ENCODE data around the gene SHISA6. TPM values are rescaled to one million over a fixed set of nuclear protein-coding genes. Genes with fewer than 3 reads are reported as not detected.
"Not testable (repeated sequence)": the region's sequence is repeated elsewhere in the genome, so short reads cannot be mapped to it uniquely, and the experiment has no call there.

The SHISA6 gene
- total RNA-seq, 1 experiment from 2014 or later, result not detected

DNA sequence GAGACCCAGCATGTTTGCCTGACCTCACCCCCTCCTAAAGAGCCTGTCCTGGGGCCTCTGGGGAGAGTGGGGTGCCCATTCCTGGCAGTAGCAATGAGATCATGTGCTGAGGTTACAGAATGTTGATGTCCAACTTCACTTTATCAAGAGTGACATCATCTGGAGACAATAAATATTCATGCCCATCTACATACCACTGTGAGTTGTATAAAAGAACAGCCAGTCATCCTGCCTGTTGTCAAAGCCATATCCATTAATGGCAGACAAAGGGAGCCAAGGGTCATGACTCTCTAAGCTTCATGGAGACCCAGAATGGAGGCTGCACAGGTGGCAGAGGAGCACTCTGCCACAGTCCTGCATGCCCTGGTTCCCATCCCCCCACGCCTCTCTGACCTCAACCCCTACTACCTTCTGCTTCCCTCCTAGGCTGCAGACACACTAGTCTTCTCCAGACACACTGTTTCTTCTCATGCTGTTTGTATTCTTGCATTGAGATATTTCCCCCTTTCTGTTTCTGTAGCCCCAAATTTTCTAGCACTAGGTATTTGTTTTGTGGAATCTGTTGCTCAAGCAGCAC is 27.1 kb downstream of the SHISA6 start:
- DNase-seq (ENCODE audit: low read depth), result no peak

DNA sequence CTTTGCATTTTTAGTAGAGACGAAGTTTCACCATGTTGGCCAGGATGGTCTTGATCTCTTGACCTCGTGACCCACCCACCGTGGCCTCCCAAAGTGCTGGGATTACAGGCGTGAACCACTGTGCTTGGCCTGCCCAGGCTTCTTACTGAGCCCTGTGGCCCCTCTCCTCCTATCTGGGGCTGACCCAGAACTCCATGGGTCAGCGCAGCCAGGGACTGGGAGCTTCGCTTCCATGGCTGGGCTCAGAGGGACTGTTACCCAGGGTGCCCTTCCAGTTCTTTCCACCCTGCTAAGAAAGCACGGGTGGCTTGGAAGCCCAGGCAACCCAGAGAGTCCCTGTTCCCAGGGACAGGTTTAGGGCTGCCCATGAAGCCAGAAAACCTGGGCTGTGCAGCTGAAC is 28.2 kb downstream of the SHISA6 start:
- no peak for DNase-seq (ENCODE audit: low read depth)

DNA sequence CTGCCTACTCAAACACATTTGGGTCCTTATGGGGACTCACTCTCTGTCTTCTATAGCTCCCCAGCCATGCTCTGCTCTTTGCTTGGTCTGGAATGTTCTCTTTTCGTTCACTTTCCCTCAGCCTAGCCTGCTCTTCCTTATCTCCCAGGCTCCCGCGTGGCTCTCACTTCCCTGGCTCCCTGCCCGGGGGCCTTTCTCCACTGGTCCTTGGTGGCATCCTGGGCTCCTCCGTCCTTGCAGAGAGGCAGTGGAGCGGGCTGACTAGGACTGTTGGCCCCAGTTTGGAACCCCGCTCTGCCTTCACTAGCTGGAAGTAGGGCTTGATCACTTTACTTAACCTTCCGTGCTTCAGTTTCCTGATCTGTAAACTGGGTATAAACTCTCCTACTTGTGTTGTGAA is 31.2 kb downstream of the SHISA6 start:
- no peak for DNase-seq (ENCODE audit: low read depth)

DNA sequence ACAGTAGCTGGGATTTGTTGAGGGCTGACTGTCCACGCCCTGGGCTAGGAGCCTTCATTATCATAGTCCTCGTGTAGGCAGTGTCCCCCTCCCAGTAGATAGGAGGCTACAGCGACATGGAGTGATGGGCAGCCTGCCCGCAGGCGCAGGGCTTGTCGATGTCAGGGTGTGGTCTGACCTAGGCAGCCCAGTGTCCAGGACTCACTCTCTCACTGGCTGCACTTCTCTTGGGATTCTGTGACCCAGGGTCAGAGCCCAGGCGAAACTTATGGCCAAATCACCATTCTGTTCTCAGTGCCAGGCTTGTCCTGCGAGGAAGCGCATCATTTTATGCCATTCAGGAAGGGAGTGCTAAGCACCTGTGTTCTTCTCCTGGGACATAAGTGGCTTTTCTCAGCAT is 32.6 kb downstream of the SHISA6 start:
- DNase-seq (ENCODE audit: low read depth), result no peak

DNA sequence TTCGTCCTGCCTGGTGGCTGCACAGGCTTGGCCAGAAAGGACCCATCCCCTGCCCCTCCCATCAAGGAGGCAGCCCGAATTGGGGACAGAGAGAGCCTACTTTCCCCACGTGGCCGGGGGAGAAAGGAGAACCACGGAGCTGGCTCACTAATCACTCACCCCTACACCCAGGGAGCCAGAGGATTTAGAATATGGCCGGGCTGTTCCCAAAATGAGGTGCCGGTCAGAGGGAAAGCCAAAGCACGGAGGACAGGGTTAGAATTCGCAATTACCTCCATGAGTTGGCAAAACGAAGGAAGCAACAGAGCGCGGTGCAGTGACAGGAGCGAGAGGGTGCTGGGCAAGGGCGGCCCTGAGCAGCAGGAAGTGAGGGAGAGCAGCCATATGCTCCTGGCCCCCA is 33.1 kb downstream of the SHISA6 start:
- no peak for DNase-seq (ENCODE audit: low read depth)

DNA sequence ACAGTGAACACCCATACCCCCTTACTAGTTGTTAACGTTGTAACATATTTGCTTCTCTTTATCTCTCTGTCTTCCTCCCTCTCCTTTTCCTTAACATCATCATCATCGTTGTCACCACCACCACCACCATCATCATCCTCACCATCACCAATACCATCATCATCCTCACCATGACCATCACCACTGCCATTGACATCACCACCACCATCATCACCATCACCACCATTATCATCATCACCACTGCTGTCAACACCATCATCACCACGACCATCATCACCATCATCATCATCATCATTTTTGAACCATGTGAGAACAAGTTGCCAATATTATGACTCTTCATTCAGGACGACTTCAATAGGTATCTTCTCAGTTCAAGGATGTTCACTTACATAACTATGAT is 35.5 kb downstream of the SHISA6 start:
- no peak for DNase-seq (ENCODE audit: low read depth)

DNA sequence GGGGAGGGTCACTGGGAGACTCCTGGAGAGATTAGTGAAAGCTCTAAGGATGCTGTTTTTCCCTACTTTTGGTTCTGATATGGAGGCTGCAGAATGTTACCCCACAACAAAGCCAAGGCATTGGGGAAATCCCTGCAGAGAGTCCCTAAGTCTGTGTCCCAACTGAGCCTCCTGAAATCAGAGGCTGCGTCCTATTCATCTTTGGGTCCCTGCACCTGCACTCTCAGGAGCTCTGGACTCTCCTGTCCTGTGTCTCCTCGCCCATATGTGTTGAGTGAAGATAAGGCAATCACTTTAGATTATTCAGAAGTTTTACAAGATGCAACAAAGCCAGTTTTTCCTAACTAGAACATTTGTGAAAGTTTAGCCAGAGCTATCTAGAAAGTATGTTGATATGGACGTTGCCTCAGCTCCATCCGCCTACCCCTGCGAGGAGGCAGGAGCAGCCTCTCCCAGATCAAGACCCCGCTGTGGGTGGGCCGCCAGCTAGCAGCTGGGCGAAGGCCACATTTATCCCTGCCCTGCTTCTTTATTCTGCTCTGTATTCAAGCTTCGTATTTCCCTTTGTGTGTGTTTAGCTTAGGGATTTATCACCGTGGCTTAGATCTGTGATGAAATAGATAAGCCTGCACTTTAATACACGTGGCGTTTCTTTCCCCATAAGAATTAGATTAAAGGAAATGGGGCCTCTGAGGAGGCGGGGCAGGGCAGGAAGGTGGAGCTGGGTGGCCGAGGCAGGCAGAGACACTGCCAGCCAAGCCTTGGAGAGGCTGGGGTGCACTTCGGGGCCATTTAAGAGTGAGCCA is 37.4 kb downstream of the SHISA6 start:
- DNase-seq (ENCODE audit: low read depth), result no peak

DNA sequence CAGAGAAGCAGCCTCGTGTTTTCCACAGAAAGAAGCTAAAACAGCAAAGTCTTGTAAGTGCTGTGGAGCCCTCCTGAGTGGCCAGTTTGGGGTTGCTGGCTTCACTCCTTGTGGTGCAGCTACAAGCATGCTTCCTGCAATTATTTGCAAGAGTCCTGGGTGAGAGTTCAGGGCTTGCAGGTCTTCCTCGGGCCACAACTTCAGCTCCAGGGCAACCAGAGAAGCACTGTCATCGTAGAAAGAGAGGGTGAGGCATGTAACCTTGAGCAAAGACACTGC is 37.9 kb downstream of the SHISA6 start:
- no peak for DNase-seq (ENCODE audit: low read depth)

DNA sequence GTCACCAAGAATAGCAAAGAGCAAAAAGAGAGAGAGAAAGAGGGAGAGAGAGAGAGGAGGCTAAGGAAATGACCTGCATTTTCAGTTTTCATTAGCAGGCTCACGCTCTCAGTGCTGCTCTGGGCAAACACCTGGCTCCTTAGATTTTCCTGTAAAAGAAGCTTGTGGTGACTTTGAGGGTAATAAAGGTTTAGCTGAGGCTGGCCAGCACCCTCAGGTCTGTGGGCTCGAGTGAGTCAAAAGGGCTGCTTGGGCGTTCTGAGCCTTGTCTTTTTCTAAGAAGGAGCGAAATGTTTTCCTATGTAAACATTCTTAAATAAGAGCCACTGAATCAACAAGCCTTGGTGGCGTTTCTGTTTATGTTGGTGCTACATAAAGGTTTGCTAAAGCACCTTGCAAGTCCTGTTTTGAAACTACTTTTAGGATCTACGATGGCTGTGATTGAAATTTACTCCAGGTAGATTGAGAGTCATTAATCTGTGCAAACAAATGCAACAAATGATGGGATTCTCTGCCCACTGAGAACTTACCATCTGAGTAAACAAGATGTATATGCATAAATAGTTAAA is 38.8 kb downstream of the SHISA6 start:
- no peak for DNase-seq (ENCODE audit: low read depth)

DNA sequence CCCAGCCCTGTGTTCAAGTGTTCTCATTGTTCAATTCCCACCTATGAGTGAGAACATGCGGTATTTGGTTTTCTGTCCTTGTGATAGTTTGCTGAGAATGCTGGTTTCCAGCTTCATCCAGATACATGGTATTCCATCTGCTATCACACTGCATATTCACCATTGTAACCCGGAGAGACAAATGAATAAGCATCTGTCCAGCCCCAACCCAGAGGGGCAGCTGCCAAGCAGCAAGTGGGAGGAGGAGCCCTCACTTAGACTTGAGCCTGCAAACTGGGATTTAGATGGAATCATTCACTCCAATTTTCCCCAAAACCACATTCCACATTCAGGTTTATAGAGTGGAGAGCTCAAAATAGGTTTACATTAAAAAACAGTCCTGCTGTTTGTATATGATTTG is 41.6 kb downstream of the SHISA6 start:
- DNase-seq (ENCODE audit: low read depth), result no peak

DNA sequence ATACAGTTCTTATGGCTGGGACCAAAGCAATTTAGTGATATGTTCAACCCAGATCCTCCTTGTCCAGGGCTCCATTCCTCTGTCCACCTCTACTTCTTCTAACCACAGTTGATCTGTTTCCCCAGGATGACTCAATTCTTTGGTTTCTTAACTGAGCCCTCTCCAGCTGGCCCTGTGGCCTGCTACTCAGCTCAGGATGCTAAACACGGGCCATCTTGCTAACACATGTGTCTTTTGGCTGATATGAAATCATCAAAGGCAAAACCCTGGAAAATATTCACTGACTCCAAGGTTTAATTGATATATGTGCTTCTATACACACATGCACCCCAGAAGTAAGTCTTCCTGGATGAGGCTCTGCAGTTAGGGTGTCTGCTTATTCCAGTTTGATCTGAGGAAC is 43.8 kb downstream of the SHISA6 start:
- DNase-seq (ENCODE audit: low read depth), result no peak

DNA sequence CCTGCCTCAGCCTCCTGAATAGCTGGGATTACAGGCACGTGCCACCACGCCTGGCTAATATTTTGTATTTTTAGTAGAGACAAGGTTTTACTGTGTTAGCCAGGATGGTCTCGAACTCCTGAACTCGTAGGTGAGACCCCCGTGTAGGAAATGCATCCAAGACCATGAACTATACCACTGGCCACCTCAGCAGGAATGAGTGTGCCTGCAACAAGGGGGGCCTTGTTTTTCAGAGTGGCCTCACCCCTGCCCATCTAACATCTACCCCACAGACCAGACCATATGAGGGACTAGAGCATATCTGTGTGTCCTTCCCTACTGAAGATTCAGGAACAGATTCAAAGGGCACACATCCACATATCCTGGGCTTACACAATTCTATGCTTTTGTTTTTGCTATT is 44.9 kb downstream of the SHISA6 start:
- DNase-seq (ENCODE audit: low read depth), result no peak

DNA sequence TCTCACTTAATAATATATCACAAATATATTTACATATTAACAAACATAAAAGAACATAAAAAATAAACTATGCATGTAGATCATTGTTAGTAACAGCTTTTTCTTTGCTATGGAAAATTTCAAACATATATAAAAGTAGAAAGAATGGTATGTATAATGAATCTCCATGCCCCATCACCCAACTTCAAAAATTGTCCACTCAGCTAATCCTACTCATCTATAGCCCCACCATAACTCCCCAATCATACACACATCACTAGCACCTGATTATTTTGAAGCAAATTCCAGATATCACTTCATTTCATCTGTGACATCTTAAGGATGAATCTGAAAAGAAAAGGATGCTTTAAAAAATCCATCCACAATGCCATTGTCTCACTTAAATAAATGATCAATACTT is 46.8 kb downstream of the SHISA6 start:
- DNase-seq (ENCODE audit: low read depth), result no peak

DNA sequence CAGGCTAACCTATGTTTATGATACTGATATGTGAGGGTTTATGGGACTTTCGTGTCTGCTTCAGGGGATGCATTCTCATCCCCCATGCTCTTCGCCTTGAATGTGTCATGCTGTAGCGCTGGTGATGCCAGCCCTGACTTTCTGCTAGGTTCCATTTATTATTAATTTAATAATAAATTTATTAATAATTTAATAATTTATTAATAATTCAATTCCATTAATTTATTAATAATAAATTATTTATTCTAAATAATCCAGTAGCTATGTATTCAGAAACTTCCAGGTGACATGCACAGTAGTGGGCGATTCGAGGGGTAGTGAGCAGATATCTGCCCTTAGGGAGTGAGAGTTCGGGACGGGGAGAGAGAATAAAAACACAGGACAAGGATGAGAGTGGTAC is 49.8 kb downstream of the SHISA6 start:
- DNase-seq (ENCODE audit: low read depth), result no peak

DNA sequence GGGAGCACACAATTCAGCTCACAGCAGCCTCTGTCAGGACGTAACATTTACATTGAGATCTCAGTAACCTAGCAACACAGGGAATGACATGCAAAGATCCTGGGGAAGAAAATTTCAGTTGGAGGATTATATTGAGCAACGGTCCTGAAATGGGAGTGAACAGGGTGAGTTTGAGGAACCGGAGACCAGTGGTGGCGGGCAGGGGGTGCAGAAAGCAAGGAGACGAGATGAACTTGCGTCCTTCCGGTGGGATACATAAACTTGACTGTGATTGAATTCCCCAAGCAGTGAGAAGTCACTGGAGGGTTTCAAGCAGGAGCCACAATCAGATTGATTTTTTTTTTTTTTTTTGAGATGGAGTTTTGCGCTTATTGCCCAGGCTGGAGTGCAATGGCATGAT is 51.5 kb downstream of the SHISA6 start:
- no peak for DNase-seq (ENCODE audit: low read depth)

DNA sequence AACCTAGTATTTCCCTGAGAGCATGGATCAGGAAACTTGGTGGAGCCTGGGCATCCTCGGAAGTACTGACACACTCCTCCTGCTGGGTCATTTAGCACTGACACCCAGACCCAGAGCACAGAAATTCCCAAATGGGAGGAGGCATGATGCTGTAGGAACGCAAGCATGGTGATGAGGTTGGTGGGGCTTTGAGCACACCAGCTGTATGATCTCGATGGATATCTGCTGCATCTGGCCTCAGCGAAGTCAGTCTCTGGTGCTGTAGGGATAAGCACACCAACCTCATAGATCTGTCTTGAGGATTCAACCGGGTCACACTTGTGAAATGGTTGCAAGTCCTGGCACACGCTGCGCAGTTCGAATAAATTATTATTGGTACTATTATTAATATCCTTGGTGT is 52.5 kb downstream of the SHISA6 start:
- DNase-seq (ENCODE audit: low read depth), result no peak

DNA sequence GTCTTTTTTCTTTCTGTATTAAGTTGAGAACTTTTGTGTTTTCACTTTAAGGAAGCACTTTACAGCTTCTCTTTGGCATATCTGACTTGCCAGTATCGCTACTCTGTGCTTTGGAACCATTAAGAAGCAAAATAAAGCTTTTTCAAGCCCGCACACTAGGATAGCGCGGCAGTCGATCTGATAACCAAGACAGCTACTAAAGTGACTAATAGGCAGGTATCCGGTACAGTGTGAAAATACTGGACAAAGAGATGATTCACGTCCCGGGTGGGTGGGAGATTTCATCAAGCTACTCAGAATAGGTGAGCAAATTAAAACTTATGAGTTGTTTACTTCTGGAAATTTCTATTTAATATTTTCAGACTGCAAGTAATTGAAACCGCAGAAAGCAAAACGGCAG is 53.8 kb downstream of the SHISA6 start:
- DNase-seq (ENCODE audit: low read depth), result no peak

DNA sequence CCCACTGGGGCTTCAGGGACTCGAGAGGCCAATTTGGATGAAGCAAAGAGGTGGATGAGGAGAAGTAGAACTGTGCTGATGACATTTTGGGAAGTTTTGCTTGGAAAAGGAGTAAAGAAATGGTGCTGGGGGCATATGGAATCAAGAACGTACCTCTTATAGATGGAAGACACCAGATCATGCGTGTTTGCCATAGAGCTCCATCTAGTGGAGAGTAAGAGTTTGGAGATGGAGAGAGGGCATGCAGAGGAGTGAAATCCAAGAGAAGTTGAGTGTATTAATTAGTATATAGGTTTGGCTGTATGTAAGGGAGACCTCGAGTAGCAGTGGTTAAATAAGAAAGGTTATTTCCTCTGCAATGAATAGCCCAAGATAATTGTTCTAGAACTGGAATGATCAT is 56.0 kb downstream of the SHISA6 start:
- peak; percentile 5 for DNase-seq (ENCODE audit: low read depth)

DNA sequence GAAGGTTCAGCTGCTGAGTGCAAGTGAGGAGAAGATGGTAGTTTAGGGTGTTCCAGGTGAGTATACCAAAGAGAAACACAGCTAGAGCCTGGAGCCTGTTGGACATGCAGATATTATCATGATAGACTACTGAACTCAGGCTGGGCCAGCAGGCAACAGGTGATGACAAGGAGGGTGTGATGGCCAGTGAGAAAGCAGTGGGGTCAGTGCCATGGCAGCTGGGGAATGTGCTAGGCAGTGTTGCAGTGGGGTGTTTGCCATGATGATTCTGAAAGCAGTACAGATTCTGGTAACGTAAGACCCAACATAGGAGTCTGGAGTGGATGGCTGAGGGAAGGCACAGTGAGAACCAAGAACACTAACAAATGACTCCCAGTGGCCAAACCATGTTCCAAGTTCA is 57.4 kb downstream of the SHISA6 start:
- no peak for DNase-seq (ENCODE audit: low read depth)

DNA sequence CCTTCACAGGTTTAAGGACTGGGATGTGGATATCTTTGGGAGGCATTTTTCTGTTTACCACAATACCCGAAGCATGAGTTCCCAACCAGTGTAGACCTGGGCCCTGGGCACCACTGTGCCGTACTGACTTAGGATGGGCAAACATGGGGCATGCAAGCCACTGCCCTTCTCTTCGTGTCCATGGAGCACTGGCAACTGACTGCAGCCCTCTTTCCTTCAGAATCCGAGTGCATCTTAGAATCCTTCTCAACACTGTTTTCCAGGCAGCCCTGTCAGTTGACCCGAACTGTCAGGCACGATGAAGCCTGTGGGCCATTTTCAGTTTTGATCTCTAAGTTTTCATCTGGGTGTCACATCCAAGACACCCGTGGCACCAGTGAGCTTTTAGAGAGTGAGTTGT is 59.2 kb downstream of the SHISA6 start:
- no peak for DNase-seq (ENCODE audit: low read depth)

DNA sequence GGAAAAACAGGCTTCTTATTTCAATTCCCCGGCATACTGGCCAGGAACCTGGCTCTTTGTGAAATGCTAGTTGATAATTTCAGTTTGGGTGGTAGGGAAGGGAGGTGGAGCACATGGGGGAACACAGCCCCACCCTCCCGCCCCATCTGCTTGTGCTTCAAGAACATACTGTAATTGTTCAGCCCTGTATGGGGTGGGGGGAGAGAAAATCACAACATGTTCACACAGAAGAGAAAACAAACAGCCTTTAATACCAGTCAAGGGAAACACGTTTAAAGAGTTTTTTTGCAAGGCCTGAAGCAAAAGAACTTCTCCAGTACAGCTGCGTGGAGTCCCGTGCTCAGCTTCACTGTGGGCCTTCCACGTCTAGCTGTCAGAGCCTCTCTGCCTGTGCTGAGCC is 59.7 kb downstream of the SHISA6 start:
- no peak for DNase-seq (ENCODE audit: low read depth)

DNA sequence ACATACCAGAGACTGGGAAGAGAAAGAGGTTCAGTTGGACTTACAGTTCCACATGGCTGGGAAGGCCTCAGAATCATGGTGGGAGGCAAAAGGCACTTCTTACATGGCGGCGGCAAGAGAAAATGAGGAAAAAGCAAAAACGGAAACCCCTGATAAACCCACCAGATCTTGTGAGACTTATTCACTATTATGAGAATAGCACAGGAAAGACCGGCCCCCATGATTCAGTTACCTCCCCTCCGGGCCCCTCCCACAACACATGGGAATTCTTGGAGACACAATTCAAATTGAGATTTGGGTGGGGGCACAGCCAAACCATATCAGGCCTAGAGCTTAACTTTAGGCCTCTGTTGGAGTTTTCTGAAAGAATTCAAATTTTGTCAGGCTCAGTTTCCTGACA is 60.9 kb downstream of the SHISA6 start:
- DNase-seq (ENCODE audit: low read depth), result not testable (repeated sequence)

DNA sequence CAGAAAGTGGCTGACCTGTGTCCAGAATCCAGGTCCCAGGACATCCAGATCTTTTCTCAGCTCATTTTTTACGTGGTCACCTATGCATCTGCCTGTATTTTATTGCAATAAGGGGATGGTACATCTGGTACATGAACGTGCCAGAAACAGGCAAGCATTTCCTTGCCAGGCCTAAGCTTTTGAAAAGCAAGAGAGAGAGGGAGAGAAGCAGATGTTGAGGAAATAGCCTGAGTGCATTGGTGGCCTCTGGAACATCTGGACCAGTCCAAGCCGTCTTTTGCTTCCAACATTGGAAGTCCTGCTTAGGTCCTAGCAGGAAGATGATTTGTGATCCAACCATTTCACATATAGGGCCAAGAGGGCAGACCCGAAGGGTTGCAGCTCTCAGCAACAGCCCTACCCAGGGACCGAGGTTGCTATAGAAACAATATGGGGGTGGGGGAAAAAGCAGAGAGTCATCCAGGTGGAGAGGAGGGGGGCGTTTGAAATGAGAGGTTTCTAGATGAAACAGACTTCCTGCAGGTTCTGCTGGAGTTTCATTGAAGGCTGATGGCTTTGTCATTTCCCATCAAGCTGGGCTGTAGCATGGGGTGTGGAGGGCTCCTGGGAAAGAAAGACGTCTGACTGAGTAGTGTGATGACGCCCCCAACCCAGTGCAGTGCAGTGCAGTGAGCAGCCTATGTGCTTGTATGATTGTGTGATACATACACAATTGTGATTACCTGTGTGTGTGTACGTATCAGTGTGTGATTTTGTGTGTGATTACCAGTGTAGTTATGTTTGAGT is 61.6 kb downstream of the SHISA6 start:
- no peak for DNase-seq (ENCODE audit: low read depth)
